ENCODE results near the gene WASHC4. TPM values are rescaled to one million over a fixed set of nuclear protein-coding genes. Genes with fewer than 3 reads are reported as not detected.

The WASHC4 gene
- total RNA-seq, 4 donors from 2014 or later = 37.1 to 59.0 (median 38.6) TPM

DNA sequence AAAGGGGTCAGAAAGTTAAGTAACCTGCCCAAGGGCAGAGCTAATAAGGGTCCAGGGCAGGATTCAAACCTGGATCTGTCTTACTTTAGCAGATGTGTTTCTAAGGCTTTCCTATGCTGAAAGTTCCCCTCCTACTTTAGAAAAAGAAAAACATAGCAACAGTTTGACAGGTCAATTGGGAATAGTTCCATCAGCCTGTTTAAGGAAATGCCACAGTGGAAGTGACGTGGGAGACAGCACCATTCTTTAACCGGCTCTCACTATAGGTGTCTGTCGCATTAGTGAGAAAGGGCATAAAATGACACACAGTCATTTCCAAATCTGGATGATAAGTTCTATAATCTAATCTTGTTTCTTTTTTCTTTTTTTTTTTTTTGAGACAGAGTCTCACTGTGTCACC is 30.6 kb upstream of the WASHC4 start:
- Histone ChIP-seq H3K4me1 (no peaks in the 10 kb centered on the region), H3K36me3 (peaks cover 0 to 6% (median 0%) of the 10 kb centered on the region in 4 donors), H3K9me3 (no peaks in the 10 kb centered on the region), H3K27ac (replicated peaks in 1 of 4) (no peak overlapping the region), H3K27me3 (no peaks in the 10 kb centered on the region), H3K4me3 (no peak overlapping the region)
- no peak for DNase-seq (ENCODE audit: extremely low spot score)
- 91% methylated on average over 3 of the region's 3 CpGs for WGBS
- TF ChIP-seq POLR2A (IDR thresholded peaks at IDR 0.05; ENCODE audit: low read depth) (no peak), EP300 (IDR thresholded peaks at IDR 0.05) (no peak), POLR2AphosphoS5 (IDR thresholded peaks at IDR 0.05) (no peak)
- TF ChIP-seq, protein P1, sequence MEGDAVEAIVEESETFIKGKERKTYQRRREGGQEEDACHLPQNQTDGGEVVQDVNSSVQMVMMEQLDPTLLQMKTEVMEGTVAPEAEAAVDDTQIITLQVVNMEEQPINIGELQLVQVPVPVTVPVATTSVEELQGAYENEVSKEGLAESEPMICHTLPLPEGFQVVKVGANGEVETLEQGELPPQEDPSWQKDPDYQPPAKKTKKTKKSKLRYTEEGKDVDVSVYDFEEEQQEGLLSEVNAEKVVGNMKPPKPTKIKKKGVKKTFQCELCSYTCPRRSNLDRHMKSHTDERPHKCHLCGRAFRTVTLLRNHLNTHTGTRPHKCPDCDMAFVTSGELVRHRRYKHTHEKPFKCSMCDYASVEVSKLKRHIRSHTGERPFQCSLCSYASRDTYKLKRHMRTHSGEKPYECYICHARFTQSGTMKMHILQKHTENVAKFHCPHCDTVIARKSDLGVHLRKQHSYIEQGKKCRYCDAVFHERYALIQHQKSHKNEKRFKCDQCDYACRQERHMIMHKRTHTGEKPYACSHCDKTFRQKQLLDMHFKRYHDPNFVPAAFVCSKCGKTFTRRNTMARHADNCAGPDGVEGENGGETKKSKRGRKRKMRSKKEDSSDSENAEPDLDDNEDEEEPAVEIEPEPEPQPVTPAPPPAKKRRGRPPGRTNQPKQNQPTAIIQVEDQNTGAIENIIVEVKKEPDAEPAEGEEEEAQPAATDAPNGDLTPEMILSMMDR (IDR thresholded peaks at IDR 0.05) = no peak
- intact Hi-C loops (cut with DNase I) = no loop called here

DNA sequence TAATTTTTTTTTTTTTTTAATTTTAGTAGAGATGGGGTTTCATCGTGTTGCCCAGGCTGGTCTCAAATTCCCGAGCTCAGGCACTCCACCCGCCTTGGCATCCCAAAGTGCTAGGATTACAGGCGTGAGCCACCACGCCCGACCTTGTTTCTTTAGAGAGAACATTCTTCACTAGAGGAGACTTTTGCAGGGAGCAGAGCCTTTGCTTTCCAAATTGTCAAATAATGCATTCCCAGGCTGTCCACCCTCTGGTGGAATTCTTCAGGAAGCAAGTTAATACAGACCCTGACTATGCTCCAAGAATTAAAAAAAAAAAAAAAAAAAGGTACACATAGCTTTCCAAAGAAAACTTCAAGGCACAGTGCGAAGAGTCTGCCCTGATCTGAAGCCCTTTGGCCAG is 30.1 kb upstream of the WASHC4 start:
- intact Hi-C loops (cut with DNase I) = no loop called here
- no peak for TF ChIP-seq POLR2AphosphoS5 (IDR thresholded peaks at IDR 0.05)
- no peak for TF ChIP-seq POLR2A (IDR thresholded peaks at IDR 0.05; ENCODE audit: low read depth)
- TF ChIP-seq, protein P1 (IDR thresholded peaks at IDR 0.05) = no peak
- TF ChIP-seq EP300 (IDR thresholded peaks at IDR 0.05) = no peak
- Histone ChIP-seq H3K4me3 (no peak overlapping the region), H3K27me3 (no peaks in the 10 kb centered on the region), H3K27ac (replicated peaks in 1 of 4) (no peak overlapping the region), H3K4me1 (peaks cover 0 to 2% (median 0%) of the 10 kb centered on the region in 4 donors), H3K9me3 (no peaks in the 10 kb centered on the region), H3K36me3 (peaks cover 0 to 6% (median 0%) of the 10 kb centered on the region in 4 donors)
- 83% methylated on average over 7 of the region's 7 CpGs for WGBS
- no peak for DNase-seq (ENCODE audit: extremely low spot score)

DNA sequence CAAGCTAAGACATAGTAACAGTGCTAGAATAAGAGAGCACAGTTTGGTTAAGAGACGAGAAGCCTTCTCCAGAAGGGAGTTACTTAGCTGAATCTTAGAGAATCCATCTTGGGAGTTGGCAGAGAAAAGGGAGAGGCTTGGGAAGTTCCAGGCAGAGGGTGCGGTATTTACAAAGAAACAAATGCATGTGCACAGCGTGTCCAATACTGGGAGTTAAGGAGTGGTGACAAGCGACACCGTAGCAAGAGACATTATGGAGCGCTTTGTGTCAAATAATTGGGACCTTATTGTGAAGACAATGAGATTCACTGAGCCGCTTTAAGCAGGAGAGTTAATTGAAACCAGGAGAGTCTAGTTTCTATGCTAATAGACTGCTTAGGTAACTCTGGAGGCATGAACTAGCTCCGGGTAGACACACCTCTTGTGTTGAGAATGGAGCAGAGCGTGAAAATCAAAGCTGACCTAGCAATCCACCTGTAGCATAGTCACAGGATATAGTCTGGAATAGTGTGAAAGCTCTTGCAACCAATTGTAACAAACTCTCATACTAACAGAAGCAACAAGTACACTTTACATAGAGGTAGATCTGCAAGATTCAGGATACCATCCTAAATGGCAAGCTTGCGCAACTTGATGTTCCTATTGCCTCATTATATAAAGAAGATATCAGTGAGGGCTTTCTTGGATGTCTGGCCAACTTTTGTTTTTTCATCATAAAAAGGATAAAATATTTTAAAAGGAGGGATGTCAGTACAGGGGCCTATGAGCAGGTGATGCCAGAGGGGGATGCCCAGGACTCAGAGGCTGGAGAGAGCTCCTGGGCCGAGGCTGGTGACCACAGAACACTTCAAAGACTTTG is 28.6 kb upstream of the WASHC4 start:
- DNase-seq (ENCODE audit: extremely low spot score) = no peak
- Histone ChIP-seq H3K4me1 (peaks cover 7 to 17% (median 12%) of the 10 kb centered on the region in 4 donors), H3K4me3 (no peak overlapping the region), H3K27me3 (no peaks in the 10 kb centered on the region), H3K36me3 (no peaks in the 10 kb centered on the region), H3K9me3 (no peaks in the 10 kb centered on the region), H3K27ac (replicated peaks in 1 of 4) (no peak overlapping the region)
- intact Hi-C loops (cut with DNase I) = no loop called here
- TF ChIP-seq EP300 (IDR thresholded peaks at IDR 0.05) = no peak
- no peak for TF ChIP-seq POLR2A (IDR thresholded peaks at IDR 0.05; ENCODE audit: low read depth)
- TF ChIP-seq, protein P1 (IDR thresholded peaks at IDR 0.05) = no peak
- TF ChIP-seq POLR2AphosphoS5 (IDR thresholded peaks at IDR 0.05) = no peak
- WGBS = 88% methylated on average over 11 of the region's 11 CpGs

DNA sequence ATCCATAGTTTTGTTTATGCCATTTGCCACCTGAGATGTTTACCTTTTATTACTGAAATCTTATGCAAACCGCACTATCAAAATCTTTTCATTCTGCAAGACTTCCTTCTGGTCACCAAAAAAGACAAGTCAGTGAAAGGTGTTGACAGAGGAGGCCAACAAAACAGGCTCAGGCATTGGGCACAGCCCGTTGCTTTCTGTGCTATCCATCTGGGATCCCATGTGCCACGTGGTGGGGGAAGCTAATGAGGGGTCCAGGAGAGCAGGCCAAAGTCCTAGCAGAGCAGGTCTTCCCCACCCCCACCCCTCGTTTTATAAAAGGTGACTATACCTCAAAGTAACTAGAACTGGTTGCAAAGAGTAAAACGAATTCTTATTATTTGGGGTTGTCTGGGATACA is 24.5 kb upstream of the WASHC4 start:
- WGBS = 66% methylated on average over 5 of the region's 5 CpGs
- H3K27ac ChIP-seq (replicated peaks in 1 of 4) = peak overlapping the region in 3 of 4 donors; percentile 66 to 75 (median 72)
- peaks cover 9 to 26% (median 22%) of the 10 kb centered on the region in 4 donors for H3K4me1 ChIP-seq
- intact Hi-C loops (cut with DNase I) = no loop called here
- H3K36me3 ChIP-seq = no peaks in the 10 kb centered on the region
- TF ChIP-seq POLR2AphosphoS5 (IDR thresholded peaks at IDR 0.05) = no peak
- no peak for TF ChIP-seq EP300 (IDR thresholded peaks at IDR 0.05)
- TF ChIP-seq, protein P1 (IDR thresholded peaks at IDR 0.05) = no peak
- TF ChIP-seq POLR2A (IDR thresholded peaks at IDR 0.05; ENCODE audit: low read depth) = no peak
- no peaks in the 10 kb centered on the region for H3K9me3 ChIP-seq
- H3K4me3 ChIP-seq = peak overlapping the region in 3 of 4 donors; percentile 62 to 68 (median 63)
- DNase-seq (ENCODE audit: extremely low spot score) = no peak
- H3K27me3 ChIP-seq = no peaks in the 10 kb centered on the region

Data from esophagus muscularis mucosa (tissue), 4 donors.